Effector CD8-positive, alpha-beta T cell (primary cell): Measurements from ENCODE around the gene ICA1.
"Not testable (repeated sequence)": the region's sequence is repeated elsewhere in the genome, so short reads cannot be mapped to it uniquely, and the experiment has no call there.

Source experiments
- DNase-seq: peaks from one replicate; lab custom pipeline; 2025; lab: John Stamatoyannopoulos, UW
- total RNA-seq, 4 experiments: gene quantifications; one replicate each; lab custom pipeline; 2026; lab: John Stamatoyannopoulos, UW

Gene ICA1
- total RNA-seq = 0.24 to 1.4 (median 0.85) reads per million in 4 experiments

DNA sequence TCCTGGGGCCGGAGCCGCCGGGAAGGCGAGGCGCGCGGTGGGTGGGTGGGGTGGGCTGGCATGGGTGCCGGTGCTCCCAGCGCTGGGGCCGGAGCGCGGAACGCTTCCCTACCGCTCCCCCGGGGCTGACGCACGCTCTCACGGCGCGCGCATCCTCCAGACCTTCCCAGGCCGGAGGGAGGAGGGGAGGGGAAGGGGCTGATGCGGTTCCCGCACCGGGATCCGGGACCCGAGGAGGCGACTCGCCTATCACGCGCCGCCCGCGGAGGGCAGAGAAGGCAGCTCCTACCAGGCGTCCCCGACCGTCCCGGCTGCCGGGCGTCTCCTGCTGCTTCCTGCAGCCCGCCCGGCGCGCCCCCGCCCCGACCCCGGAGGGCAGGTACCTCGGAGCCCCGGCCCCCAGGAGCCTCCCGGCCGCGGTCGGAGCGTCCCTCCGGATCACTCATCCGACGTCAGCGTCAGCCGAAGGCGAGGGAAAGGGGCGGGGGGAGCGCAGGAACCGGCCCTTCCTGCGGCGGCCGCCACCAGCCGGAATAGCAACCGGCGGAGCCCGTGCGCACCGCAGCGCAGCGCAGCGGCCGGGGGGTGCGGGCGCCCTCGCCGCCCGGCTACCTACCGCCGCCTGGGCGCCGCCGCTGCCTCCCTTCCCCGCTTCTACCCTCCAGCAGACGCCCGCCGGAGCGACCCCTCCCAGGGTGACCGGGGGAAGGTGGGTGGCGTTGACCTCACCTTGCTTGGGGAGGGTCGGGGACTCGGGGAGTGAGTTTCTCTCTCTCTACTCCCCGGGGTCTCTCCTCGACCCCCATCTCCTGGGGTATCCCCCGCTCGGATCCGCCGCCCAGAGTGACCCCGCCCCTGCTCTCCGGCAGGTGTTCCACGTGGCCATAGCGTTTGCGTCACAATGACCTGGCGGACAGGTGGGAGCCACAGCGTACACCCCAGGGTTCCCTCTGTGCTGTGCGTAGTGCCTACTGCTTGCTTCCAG is at the start of gene ICA1:
TSS of gene ICA1 (minus strand) at position 457 of the 985 bp plus-strand sequence. CDS start 26,241 bp downstream, outside the sequence.
- DNase-seq = no peak

GRCh38 chr7:8310876-8311275 is 48.9 kb upstream of the ICA1 start:
- no peak for DNase-seq

DNA sequence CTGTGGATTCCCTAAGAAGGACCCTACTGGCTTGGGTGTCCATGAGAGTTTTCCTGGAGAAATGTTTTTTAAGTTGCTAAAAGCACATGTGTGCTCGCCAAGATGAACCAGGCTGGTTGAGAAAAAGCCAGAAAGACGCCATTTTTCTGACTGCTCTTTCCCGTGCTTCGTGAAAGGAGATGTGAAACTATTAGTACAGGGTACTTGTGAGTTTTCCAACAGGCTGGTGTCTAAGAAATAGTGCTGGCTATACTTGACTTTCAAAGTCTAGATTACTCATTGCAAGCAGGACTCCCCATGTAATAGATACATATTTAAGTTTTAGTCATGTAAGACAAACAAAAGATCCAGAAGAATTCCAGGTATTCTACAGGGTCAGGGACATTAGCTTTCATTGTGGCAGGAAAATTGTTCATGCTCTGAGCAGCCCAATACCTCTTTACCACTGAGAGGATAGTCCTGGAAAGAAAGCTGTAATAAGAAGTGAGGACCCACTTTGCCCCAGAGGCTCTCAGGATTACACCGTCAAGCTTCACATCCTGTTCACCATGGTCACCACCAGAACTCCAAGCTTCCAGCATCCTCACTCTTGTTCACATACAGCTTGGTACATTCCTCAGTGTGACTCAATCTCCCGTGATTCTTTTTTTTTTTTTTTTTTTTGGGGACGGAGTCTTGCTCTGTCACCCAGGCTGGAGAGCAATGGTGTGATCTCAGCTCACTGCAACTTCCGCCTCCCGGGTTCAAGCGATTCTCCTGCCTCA is 43.8 kb upstream of the ICA1 start:
- no peak for DNase-seq

DNA sequence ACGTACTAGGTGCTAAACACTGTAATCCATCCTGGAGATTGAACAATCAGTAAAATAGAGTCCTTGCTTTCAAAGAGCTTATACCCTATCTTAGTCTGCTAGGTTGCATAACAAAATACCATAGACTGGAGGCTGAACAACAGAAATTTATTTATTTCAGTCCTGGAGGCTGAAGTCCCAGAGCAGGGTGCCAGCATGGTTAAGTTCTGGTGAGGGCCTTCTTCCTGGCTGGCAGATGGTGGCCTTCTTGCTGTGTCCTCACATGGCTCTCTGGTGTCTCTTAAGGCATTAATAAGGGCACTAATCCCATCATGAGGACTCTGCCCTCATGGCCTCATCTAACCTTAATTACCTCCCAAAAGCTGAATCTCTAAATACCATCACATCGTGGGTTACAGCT is 43.1 kb upstream of the ICA1 start:
- DNase-seq = no peak

- DNase-seq = no peak
Observed at GRCh38 chr7:8303904-8304528, 42.0 kb upstream of the ICA1 start.

GRCh38 chr7:8297023-8297422 is 35.1 kb upstream of the ICA1 start:
- not testable (repeated sequence) for DNase-seq

- no peak for DNase-seq
Observed at GRCh38 chr7:8296362-8296659, 34.3 kb upstream of the ICA1 start.

DNA sequence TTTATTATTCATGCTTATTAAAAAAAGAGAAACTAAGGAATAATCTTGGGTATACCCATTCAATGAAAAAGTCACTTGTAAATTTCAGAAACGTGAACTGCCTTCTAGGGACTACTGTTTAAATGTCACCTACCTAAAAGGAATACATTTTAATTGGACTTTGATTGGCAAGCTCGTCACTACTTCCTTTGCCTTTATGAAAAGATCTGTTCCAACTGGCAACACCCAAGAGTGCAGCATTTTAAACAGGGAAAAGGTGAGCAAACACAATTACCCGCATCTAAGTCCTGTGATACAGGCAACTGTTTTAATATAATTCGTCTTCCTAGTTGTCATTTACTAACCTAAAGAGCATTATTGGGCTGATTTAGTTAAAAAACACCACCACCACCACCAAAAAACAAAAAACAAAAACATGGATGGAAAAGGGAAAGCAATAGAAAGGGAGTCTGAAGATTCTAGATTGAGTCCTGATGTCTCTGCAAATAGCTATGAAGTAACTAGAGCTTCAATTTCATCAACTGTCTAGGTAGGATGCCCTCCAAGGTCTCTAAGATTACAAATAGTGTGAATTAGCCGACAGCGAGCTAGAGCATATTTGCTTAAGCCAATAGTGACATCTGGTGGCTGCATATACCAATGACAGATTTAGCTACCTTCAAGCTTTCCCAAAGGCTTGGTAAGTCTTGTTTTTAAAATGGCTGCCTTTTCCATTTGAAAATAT is 33.8 kb upstream of the ICA1 start:
- DNase-seq = no peak

DNA sequence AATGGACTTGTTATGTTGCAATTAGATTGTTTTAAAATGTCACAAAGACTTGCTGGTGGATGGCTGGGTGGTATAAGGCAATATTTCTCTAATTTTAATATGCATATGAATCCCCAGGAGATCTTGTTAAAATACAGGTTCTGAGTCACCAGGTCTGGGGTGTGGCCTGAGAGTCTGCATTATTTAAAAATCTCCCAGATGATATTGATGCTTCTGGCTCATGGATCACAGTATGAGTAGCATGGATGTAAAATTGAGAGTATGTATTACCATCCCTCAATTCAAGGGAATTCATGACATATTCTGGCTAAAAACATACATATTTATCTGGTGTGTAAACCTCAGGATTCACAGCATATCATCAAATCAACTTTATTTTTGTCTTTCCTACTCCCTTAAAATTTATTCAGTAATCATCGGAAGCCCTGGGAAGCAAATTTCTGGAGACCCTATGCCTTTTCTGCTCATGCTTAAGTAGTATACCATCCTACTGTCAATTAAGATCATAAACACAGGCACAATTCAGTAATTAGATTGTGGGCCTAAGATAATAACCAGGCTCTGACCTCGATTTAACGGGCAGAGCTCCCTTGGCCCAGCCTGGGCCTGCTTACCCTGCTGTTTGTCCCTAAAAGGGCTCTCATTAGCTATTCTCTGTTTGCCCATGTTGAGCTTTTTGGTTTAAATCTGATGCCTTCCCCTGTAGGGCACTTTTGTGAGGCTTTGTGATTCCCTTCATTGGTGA is 29.6 kb upstream of the ICA1 start:
- no peak for DNase-seq

- no peak for DNase-seq
Observed at GRCh38 chr7:8290645-8291308, 28.8 kb upstream of the ICA1 start.

GRCh38 chr7:8286118-8286517 is 24.2 kb upstream of the ICA1 start:
- DNase-seq = no peak

DNA sequence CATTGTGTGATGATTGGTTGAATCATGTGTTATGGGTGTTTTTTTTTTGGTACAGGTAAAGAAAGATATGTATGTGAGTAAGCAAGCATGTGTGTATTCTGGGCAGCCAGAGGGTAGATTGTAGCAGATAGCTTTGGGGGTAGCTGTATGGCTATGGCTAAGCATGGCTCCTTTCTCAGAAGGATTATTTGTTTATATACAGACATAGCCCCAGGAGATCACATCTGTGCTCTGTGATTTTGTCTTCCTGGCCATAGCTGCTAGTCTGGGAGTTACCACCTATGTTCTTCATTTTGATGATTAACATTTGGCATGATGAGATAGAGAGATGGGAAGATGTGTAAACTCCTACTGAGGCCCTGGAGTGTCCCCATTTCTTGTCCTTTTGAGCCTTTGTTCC is 23.2 kb upstream of the ICA1 start:
- DNase-seq = no peak

DNA sequence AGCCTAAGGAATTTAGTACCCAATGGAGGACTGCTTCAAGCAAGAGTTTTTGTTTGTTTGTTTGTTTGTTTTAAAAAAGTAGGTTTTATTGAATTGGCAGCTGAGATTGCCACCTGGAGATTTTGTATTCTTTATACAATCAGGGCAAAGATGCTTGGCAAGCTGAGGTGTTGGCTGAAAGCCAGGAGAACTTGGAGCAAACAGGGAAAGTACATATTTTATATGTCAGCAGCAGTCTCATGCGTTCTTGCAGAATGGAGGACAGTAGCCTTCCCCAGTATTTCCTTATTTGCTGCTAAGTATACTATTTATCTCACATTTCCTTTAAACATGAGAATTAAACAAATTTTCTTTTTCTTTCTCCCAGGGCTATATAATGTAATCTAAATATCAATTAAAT is 22.6 kb upstream of the ICA1 start:
- no peak for DNase-seq

DNA sequence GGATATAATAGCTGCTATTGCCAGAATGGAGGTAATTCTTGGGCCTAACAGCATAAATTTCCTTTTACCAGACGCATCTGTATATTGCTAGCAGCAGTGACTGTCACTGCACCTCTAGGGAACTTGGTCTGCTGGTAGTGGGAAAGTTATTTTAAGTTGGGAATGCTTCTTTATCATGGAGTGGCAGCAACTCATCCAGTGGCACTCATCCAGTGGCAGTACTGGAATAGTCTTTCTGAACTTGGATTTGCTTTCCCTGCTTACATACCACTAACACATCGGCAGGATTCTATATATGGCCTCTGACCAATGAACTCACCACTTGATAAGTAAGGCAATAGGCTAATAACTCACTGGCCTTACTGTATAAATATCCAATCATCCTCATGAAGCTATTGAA is 22.0 kb upstream of the ICA1 start:
- DNase-seq = no peak

DNA sequence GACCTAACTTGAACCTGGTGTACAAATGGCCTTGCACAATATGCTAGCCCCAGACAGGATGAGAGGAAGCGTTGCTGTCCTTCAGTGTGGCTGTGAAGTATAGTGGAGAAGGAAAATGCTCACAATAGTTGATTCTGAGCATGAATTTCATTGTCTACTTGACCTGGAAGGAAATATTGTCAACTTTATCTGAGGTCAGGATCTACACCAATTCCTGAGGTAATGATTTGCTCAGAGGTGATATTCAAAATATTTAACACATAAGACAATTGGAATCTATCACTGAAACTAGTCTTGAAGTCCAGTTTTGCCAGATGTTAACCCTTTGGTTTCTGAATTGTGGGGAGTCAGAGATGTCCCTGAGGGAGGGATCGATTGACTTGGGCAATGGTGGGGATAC is 20.9 kb upstream of the ICA1 start:
- DNase-seq = no peak

- DNase-seq = no peak
Observed at GRCh38 chr7:8282162-8282561, 20.2 kb upstream of the ICA1 start.

DNA sequence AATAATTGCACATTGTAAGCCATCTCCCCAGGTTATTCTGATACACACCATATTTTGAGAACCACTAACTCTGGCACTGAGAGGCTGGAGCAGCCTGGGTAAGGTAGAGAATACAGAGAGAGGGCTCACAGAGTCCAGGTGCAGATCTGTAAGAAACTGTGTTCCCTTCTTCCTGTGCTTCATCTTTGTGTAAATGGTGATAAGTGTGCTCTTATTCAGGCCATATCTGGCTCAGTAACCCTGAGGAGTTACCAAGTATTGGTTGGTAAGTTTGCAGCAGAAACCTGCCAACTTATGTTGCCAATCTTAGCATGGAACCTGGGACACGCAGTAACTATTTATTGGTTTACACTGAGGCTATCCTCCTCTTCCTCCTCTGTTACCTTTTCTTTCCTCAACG is 16.2 kb upstream of the ICA1 start:
- DNase-seq = no peak

DNA sequence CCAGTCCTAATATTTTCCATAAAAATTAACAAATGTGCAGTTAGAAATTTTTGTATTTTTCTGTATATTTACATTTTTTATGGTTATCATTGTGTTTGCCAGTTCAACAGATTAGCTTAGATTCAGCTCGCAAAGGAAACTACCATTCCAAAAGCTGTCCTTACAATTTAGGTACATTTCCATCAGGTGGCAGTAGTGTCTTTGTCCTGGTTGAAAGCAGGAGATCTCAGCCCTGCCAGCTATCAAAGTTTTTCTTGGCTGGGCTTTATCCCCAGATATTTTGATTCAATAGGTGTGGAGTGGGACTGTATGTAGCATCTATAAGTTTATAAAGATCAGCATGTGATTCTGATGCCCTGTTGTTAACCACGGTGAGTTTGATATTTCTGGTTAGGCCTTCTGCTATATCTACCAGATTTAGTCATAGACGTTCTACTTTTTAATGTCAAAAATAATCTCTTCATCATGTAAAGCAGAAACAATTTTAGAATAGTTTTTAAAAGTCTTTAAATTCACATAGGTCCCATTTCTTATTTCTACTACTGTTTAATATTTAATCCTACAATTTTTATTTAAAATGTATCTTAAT is 15.5 kb upstream of the ICA1 start:
- no peak for DNase-seq

GRCh38 chr7:8274589-8274988 is 12.6 kb upstream of the ICA1 start:
- DNase-seq = no peak

- no peak for DNase-seq
Observed at GRCh38 chr7:8271960-8272359, 10.0 kb upstream of the ICA1 start.
